ENCODE data around the gene SSBP4. TPM values are rescaled to one million over a fixed set of nuclear protein-coding genes. Genes with fewer than 3 reads are reported as not detected.

The SSBP4 gene
- total and polyA plus RNA-seq, 3 donors from 2014 or later: 80.5 to 118 (median 90.3) TPM

DNA sequence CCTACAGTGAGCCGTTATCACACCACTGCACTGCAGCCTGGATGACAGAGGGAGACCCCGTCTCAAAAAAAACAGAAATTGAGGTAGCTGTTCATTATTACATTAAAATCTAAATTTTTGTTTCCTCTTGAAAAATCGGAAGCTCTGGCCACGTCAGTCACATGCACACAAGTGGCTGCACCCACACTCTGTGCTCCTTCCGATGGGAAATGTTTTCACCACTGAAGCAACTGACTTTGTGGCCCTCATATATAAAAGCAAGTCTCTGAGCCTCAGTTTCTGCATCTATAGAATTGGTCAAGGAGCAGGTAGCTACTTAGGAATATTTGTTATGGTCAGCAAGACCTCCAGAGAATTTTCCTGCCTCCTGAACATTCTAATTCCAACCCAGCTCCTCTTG lies 26.3 kb upstream of the SSBP4 start:
- Histone ChIP-seq H3K36me3 (ENCODE audit: low read depth, missing control alignments) (no peaks in the 10 kb centered on the region), H3K9me3 (no peaks in the 10 kb centered on the region), H3K27ac (no peak overlapping the region), H3K4me3 (no peak overlapping the region), H3K4me1 (peaks cover 20% of the 10 kb centered on the region), H3K27me3 (no peaks in the 10 kb centered on the region)
- WGBS, 2 donors: 87% methylated on average over 5 of the region's 5 CpGs
- TF ChIP-seq, protein P1, sequence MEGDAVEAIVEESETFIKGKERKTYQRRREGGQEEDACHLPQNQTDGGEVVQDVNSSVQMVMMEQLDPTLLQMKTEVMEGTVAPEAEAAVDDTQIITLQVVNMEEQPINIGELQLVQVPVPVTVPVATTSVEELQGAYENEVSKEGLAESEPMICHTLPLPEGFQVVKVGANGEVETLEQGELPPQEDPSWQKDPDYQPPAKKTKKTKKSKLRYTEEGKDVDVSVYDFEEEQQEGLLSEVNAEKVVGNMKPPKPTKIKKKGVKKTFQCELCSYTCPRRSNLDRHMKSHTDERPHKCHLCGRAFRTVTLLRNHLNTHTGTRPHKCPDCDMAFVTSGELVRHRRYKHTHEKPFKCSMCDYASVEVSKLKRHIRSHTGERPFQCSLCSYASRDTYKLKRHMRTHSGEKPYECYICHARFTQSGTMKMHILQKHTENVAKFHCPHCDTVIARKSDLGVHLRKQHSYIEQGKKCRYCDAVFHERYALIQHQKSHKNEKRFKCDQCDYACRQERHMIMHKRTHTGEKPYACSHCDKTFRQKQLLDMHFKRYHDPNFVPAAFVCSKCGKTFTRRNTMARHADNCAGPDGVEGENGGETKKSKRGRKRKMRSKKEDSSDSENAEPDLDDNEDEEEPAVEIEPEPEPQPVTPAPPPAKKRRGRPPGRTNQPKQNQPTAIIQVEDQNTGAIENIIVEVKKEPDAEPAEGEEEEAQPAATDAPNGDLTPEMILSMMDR (IDR thresholded peaks at IDR 0.05): no peak
- TF ChIP-seq POLR2A (IDR thresholded peaks at IDR 0.05): no peak
- no peak for DNase-seq
- intact Hi-C loops (cut with DNase I; ENCODE audit: low total_unique reads): no loop called here

DNA sequence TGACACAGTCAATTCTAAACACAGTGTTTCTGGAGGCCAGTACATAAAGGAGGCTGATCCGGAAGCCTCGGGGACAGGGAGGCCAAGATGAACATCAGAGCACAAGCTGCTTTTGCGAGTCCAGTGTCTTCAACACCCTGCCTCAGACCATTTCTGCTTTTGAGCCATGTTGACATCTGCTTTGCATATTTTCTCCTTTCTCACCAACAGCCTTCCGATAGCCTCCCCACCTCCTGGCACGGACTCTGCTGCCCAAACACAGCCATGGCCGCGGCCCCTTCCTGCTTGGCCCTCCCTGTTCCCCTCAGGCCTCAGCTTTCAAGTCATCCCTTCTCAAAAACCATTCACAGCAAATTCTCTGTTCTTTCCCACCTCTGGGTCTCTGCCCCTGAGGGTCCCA lies 25.4 kb upstream of the SSBP4 start:
- peaks cover 19% of the 10 kb centered on the region for H3K4me1 ChIP-seq
- no peak for TF ChIP-seq POLR2A (IDR thresholded peaks at IDR 0.05)
- TF ChIP-seq, protein P1 (IDR thresholded peaks at IDR 0.05): no peak
- H3K36me3 ChIP-seq (ENCODE audit: low read depth, missing control alignments): no peaks in the 10 kb centered on the region
- no peaks in the 10 kb centered on the region for H3K9me3 ChIP-seq
- 75 to 77% methylated on average over 7 of the region's 7 CpGs for WGBS, 2 donors
- no peak overlapping the region for H3K4me3 ChIP-seq
- intact Hi-C loops (cut with DNase I; ENCODE audit: low total_unique reads): no loop called here
- DNase-seq: no peak
- no peak overlapping the region for H3K27ac ChIP-seq
- no peaks in the 10 kb centered on the region for H3K27me3 ChIP-seq

DNA sequence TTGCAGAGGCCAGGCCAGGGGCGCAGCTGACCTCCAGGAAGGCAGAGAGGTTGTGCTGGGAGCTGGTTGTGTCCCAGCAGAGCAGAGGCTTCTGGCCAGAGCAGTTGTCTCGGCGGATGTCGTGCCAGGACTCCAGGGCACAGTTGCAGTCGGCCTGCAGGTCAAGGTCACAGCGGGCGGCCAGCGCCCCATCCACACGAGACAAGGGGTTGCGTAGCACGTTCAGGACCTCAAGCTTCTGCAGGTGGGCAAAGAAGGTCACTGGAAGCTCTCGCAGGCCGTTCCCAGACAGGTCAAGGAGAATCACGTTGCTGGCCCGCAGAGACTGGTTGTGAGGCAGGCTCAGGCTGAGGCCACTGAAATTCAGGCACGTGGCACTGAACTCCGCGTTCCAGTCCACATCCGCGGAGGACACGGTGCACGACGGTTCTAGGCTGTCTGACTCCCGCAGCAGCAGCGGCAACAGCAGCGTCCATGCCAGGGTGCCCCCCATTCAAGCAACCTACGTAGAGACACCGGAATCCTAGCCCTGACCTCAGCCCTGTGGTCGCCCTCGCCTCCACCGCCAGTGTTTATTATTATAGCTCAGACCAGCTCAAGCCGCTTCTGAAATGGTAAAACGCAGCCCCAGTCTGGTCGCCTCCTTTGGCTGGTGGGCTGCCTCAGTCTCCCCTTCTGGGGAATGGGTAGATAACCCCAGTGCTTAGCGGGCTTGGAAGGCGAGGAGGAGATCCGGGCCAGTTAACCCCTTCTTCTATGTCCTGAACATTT lies 22.5 kb upstream of the SSBP4 start:
- WGBS, 2 donors: 9 to 17% methylated on average over 18 to 37 of the region's 37 CpGs
- H3K9me3 ChIP-seq: no peaks in the 10 kb centered on the region
- intact Hi-C loops (cut with DNase I; ENCODE audit: low total_unique reads): no loop called here
- H3K4me1 ChIP-seq: peaks cover 26% of the 10 kb centered on the region
- H3K36me3 ChIP-seq (ENCODE audit: low read depth, missing control alignments): no peaks in the 10 kb centered on the region
- H3K4me3 ChIP-seq: peak overlapping the region; percentile 31 to 42
- TF ChIP-seq, protein P1 (IDR thresholded peaks at IDR 0.05): no peak
- no peak for TF ChIP-seq POLR2A (IDR thresholded peaks at IDR 0.05)
- peak overlapping the region in 1 of 2 donors; percentile 50 for H3K27ac ChIP-seq
- H3K27me3 ChIP-seq: no peaks in the 10 kb centered on the region
- peak; percentile 72 for DNase-seq

DNA sequence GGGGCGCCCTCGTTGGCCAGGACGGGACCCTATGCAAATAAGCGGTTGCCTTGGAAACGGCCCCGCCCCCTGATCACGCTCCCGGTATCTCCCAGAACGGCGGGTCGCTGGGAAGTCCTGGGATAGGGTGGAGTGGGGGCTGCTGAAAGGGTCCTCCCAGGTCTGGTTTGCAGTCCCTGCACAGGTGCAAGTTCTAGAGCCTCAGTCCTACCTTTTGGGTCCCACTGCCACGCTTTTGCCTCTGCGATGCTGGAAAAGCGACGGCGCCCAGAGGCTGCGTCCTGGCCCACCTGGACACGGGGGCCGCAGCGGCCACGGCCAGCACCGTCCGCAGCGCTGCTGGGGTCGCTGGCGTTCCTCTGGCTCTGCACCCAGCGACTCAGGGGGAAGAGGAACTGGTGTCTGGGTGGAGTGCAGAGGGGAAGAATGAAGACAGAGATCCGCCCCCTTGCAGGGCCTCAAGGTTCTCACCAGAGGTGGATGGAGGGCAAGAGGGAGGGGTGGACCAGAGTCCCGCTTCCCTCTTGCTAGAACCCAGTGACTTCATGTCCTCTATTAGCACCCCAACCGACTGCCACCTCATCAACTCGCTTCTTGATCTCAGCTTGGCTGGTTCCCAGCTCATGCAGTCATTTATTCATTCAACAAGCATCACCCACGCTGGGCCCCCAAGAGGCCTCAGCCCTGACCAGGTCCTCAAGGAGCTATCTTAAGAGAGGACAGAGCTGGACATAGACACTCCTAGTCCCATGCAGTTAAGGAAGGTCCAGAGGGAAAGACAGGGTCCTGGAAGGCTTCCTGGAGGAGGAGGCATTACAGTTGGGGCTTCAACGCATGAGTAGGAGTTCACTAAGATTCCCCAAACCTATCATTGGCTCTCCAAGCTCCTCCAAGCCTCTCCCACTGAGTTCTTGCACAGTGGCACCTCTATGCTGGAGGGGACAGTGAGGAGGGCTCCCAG lies 21.7 kb upstream of the SSBP4 start, which contains the start of gene LRRC25:
Gene LRRC25, minus strand, starts transcription at position 381 of the 961 bp plus-strand sequence. CDS start 659 bp downstream, outside the sequence.
- TF ChIP-seq, protein P1 (IDR thresholded peaks at IDR 0.05): no peak
- Histone ChIP-seq H3K4me3 (peak within 1 kb of the TSS; percentile 31 to 42), H3K9me3 (no peaks in the 10 kb centered on the region), H3K36me3 (ENCODE audit: low read depth, missing control alignments) (no peaks in the 10 kb centered on the region), H3K27ac (peak within 1 kb of the TSS in 1 of 2 donors; percentile 50), H3K4me1 (peaks cover 34% of the 10 kb centered on the region), H3K27me3 (no peaks in the 10 kb centered on the region)
- intact Hi-C loops (cut with DNase I; ENCODE audit: low total_unique reads): no loop called here
- 26 to 47% methylated on average over 8 to 33 of the region's 33 CpGs for WGBS, 2 donors
- peak; percentile 83 for DNase-seq

Data from testis (tissue), 3 donors.